Measurements from ENCODE around the gene TSSK3.
A peak's percentile ranks its signal among the peaks of the same experiment; 100 is the strongest.

Gene TSSK3, protein sequence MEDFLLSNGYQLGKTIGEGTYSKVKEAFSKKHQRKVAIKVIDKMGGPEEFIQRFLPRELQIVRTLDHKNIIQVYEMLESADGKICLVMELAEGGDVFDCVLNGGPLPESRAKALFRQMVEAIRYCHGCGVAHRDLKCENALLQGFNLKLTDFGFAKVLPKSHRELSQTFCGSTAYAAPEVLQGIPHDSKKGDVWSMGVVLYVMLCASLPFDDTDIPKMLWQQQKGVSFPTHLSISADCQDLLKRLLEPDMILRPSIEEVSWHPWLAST

DNA sequence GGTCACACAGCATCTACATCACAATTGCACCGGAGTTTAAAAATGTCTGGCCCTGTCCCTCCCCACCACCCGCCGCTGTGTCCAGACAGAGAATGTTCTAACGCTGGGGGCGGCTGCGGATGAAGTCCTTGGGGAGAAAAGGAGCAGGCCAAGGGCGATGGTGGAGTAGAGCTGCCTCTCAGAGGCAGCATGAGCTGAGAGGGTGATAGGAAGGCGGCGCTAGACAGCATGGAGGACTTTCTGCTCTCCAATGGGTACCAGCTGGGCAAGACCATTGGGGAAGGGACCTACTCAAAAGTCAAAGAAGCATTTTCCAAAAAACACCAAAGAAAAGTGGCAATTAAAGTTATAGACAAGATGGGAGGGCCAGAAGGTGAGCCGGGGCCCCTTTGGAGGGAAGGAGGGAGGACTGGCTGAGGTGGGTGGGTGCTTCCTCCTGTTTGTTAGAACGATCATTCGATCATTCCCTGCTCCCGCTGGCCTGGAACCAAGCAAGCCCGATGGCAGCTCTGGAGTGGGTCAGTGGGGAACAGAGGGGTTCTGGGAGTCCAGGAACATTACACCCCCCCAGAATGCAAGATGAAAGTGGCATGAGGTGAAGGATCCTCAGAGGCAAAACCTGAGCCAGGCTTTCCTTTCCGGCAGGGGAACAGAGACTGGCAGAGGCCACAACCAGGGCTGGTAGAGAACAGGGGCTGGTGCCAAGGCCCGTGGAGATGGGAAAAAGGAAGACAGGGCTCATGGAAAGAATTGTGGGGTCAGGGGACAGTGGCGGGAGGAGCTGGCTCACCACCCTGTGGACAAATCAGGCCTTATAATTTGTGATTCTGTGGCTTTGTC lies at the start of gene TSSK3, which contains the start of gene FAM229A:
TSS of gene TSSK3 (plus strand) at position 66 of the 840 bp plus-strand sequence. CDS start at position 229, 163 bp downstream.
TSS of gene FAM229A (minus strand) at position 12 of the 840 bp plus-strand sequence. CDS start 394 bp downstream, outside the sequence.
- no peak for TF ChIP-seq CTCF (IDR thresholded peaks at IDR 0.05; ENCODE audit: borderline replicate concordance, insufficient read depth, low read depth, low read length)
- H3K4me3 ChIP-seq (ENCODE audit: low read depth, low read length) = peak within 1 kb of the TSS; percentile 29

DNA sequence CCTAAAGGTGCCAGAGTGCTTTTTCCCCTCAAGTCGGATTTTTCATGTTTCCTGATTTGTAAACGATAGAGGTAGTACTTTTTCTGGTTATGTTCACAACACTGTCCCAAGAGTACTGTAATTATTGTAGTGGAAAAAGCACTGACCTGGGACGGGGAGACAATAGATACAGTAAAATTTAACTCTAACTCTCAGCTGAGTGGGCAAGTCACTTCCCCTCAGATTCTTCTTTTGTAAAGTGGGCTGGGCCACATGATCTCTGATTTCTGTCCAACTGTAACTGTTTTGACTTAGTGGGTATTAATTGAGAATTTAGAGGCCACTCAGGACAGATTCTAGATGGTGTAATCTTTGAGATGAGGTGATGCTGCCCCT lies 45.4 kb upstream of the TSSK3 start:
- no peak overlapping the region for H3K4me3 ChIP-seq (ENCODE audit: low read depth, low read length)
- TF ChIP-seq CTCF (IDR thresholded peaks at IDR 0.05; ENCODE audit: borderline replicate concordance, insufficient read depth, low read depth, low read length) = no peak

DNA sequence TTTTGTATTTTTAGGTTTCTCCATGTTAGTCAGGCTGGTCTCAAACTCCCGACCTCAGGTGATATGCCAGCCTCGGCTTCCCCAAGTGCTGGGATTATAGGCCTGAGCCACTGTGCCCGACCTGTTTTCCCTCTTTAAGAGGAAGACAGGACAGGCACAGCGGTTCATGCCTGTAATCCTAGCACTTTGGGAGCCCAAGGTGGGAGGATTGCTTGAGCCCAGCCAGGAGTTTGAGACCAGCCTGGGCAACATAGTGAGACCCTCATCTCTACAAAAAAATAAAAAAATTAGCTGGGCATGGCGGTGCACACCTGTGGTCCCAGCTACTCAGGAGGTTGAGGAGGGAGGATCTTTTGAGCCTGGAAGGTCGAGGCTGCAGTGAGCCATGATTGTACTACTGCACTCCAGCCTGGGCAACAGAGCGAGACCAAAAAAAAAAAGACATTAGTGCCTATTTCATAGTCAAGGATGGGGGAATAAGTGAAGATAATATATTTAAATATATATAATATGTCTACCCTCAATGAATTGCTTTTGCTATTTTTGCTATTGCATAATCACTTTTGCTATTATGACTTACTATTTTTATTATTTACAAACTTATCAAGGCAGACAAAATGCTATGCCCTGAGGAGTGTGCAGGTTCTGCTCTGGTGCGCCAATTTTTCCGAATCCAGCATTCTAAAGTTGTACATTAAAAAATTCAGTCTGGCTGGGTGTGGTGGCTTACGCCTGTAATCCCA lies 44.0 kb upstream of the TSSK3 start:
- no peak overlapping the region for H3K4me3 ChIP-seq (ENCODE audit: low read depth, low read length)
- no peak for TF ChIP-seq CTCF (IDR thresholded peaks at IDR 0.05; ENCODE audit: borderline replicate concordance, insufficient read depth, low read depth, low read length)

DNA sequence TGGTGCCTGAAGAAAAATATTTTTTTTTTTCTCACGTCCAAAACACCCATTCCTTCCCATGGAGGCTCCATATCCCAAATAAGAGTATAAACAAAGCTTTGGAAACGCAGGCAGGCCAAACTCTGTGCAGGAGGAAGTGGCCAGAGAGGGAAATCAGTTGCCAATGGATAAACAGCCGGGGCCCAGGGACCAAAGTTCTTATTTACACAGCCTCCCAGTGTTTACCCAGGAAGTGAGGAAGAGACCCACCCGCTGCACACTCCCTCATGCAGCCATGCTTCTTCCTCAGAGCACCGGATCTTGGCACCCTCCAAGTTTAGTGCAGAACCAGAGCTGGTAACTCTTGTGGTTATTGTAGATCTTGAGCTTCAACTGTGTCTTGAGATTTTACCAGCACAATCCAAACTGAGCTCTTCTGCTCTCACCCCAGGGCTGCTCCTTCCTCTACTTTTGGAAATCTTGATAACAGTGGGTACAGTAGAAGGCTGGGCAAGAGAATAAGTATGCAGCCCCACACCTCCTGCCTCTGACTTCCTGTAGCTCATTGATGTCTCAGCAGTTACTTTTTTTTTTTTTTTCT lies 40.5 kb upstream of the TSSK3 start:
- H3K4me3 ChIP-seq (ENCODE audit: low read depth, low read length) = no peak overlapping the region

DNA sequence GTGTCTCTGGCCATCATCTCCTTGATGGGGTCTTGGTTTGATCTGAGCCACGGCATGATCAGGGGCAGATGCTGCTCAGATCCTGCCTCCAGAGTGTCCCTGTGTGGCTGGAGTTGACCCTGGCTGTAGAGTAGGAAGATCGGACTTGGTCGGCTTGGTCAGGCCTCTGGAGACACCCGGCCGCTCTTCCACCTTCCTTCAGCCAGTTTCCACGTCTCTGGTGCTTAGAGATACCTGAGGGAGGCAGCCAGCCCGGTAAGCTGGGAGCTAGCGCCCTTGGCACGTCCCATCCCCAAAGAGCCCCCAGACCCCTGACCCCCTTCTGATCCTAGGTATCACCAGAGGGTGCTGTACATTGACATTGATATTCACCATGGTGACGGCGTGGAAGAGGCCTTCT lies 35.1 kb upstream of the TSSK3 start:
- TF ChIP-seq CTCF (IDR thresholded peaks at IDR 0.05; ENCODE audit: borderline replicate concordance, insufficient read depth, low read depth, low read length) = no peak
- no peak overlapping the region for H3K4me3 ChIP-seq (ENCODE audit: low read depth, low read length)

More for the DNA sequence above, 40.5 kb upstream of the TSSK3 start:
- no peak for TF ChIP-seq CTCF (IDR thresholded peaks at IDR 0.05; ENCODE audit: borderline replicate concordance, insufficient read depth, low read depth, low read length)

DNA sequence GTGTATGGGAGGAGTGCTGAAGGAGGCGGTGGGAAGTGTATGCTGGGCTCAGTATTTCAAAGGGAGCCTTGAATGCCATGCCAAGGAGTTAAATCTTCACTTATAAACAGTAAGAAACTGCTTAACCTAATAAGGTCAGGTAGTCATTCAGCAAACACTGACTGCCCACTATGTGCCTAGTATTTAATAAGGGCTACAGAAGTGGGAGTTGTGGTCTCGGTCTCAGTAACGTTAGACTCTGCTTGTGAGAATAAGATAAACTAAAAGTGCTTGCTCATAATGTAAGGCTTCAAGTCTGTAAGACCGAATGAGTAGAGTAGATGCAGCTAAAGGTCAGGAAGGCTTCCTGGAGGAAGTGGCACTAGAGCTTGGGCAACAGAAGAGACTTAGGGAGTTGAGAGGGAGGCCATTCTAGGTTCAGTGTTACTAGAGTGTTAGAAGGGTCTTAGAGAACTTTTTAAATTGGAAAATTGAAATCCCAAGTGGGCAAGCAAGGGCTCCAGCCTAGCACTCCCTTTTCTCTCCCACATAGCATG lies 32.3 kb upstream of the TSSK3 start:
- H3K4me3 ChIP-seq (ENCODE audit: low read depth, low read length) = no peak overlapping the region
- no peak for TF ChIP-seq CTCF (IDR thresholded peaks at IDR 0.05; ENCODE audit: borderline replicate concordance, insufficient read depth, low read depth, low read length)
